Hematopoietic multipotent progenitor cell treated with erythropoietin and hydrocortisone succinate and interleukin-3 and kit ligand, for 17 days (in vitro differentiated cells): ENCODE measurements around the gene SIRT5.
A peak's percentile ranks its signal among the peaks of the same experiment; 100 is the strongest.

ENCODE experiments used
- DNase-seq: peaks from one replicate; pipeline ENCODE4 v3.0.0-alpha.2; 2015; ENCODE audit warnings: low spot score

SIRT5 gene

GRCh38 chr6:13553646-13554045 is 20.8 kb upstream of the SIRT5 start:
- DNase-seq, result no peak

DNA sequence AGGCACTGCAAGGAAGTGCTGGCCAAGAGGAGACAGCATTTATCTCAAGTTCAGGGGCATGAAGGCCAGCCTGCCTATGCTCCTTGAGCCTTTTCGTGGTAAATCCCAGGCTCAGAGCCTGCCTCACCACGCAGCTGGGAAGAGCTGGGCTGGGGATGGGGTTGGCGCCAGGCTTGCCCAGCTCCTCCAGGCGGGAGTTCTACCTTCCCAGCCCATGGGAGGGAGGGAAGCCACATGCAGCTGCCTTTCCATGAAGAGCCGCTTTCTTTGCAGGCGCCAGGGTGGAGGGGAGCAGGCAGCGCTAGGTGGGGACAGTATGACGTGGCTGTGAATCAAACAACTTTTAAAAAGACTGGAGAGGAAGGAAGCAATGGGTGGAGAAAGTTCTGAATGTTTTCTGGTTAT is 19.5 kb upstream of the SIRT5 start:
- no peak for DNase-seq

DNA sequence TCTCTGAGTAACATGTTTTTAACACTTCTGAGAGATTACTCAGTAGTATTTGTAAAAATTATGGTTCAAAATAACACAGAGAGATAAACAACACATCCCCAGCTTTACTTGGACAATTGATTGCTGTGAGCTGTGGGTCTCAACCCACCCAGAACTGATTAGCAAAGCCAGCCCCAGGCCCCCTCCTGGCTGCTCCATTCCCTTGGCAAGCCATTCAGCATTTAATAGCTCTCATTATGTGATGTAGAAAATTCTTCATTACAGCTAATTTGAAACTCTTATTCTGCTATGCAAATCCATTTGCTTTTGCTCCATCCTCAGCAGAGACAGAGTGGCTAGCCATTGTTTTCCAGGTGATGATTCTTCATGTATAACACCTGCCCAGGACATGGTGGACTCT is 16.6 kb upstream of the SIRT5 start:
- DNase-seq, result no peak

DNA sequence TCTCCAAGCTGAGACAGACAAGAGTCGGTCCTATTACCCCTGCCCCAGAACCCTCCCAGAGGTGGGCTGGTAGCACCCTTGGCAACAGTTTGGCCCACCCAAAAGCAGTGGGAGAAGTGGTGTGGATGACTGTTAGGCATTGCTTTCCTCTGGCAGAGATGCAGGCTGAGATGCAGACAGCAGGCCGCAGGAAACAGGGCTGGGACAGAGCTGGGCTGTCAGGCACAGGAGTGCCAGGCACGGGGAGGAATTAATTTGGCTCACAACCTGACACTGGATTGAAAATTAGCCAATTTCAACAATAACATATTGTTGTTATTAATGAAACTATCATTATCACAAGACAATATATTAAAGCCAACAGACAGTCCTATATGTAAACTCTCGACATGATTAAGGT is 15.7 kb upstream of the SIRT5 start:
- no peak for DNase-seq

- DNase-seq, result no peak
These were observed 15.2 kb upstream of the SIRT5 start for GRCh38 chr6:13559251-13559650.

DNA sequence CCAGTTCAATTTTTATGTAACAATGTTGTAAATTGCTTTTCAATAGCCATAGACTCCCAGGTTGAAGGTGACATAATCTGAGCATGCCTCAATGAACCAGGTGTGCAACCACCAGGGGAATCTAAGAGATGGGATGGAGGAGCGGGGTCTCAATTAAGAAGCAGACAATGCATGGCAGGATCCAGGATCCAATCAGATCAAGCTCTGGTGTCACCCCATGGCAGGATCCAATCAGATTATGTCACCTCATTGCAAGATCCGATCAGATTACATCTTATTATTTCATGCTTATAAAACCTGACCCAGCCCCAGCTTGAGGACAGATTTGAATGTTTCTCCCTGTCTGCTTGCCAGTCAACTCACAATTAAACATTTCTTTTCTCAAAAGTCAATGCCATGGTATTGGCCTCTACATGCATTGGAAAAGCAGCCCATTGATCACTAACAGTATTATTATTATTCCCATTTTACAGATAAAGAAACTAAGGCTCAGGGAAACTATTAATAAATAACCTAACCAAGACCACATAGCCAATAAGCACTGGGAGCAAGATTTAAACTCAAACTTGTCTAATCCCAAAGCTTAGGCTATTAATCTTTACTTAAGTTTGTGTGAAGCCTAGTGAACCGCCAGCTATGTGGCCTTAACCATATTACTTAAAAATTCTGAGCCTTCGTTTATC is 14.3 kb upstream of the SIRT5 start:
- DNase-seq, result no peak

- DNase-seq, result no peak
These were observed 13.8 kb upstream of the SIRT5 start for GRCh38 chr6:13560651-13561044.

GRCh38 chr6:13561624-13562267 is 12.7 kb upstream of the SIRT5 start:
- no peak for DNase-seq

DNA sequence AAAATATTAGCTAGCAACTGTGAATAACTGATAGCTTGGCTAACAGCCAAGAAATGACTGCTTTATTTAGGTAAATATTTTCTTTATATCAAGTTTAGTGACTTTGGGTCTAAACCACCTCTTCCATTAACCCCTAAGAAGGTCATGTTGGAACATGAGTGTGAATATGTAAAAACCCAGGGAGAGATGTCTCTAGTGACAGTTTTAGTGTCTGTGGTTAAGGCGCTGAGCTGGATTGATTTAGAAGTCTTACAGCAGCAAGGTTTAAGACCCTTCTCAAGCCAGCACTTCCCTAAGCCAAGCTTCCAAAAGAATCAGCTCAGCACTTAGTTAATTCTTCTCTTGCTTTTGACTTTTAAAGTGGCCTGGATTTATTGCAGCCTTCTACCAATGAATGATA is 11.4 kb upstream of the SIRT5 start:
- DNase-seq, result no peak

GRCh38 chr6:13565921-13566320 is 8.5 kb upstream of the SIRT5 start:
- no peak for DNase-seq

- DNase-seq, result no peak
These were observed 7.9 kb upstream of the SIRT5 start for GRCh38 chr6:13566500-13566899.

GRCh38 chr6:13568970-13569369 is 5.4 kb upstream of the SIRT5 start:
- DNase-seq, result no peak

DNA sequence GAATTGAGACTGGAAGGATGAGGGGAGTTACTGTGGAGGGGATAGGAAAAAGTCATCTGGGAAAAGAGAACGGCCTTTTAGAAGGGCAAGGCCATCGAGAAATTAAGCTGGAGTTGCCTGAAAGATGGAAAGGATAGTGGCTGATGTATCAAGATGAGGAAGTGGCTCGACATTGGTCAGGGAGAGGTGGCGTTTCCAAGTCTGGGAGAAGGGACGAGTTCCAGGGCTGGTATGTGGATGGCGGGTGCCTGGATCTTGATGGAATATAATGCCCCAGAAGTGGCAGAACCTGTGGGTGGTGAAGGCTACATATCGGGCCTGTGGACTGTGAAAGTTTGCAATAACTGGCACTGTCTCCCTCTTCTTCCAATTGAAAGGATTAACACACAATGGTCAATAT is 2.2 kb upstream of the SIRT5 start:
- DNase-seq, result no peak

- DNase-seq, result no peak
These were observed 1.3 kb upstream of the SIRT5 start for GRCh38 chr6:13572951-13573654.

DNA sequence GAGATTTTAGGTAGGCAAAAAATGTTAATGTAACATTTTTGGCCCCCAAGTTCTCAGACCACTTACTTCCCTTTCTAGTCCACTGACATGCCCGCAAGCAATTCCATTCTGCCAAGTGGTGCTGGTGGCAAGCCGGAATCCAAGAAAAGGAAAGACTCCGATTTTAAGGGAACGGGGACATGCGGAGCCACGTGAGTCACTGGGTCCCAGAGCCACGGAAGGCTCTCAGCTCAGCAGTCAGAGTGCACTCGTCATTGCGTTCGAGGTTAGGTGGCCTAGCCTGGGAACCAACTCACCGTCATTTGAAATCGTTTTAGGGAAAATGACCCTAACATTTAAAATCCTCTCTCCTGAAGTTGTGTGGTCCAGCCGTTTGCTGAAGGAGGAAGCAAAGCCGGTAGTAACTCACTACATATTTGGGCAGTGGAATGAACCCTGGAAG is 711 bp upstream of the SIRT5 start:
- peak; percentile 42 for DNase-seq

GRCh38 chr6:13574149-13574570 is 241 bp upstream of the SIRT5 start:
- DNase-seq, result peak; percentile 90

- no peak for DNase-seq
These were observed 975 bp downstream of the SIRT5 start for GRCh38 chr6:13575377-13575775.

DNA sequence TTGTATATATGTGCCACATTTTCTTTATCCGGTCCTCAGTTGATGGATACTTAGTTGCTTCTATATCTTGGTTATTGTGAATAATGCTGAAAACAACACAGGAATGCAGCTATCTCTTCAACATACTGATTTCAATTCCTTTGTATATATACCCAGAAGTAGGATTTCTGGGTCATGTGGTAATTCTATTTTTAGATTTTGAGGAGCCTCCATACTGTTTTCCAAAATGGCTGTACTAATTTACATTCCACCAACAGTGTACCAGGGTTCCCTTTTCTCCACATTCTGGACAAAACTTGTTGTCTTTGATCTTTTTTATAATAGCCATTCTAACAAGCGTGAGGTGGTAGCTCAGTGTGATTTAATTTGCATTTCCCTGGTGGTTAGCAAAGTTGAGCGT is 1.6 kb downstream of the SIRT5 start:
- no peak for DNase-seq

DNA sequence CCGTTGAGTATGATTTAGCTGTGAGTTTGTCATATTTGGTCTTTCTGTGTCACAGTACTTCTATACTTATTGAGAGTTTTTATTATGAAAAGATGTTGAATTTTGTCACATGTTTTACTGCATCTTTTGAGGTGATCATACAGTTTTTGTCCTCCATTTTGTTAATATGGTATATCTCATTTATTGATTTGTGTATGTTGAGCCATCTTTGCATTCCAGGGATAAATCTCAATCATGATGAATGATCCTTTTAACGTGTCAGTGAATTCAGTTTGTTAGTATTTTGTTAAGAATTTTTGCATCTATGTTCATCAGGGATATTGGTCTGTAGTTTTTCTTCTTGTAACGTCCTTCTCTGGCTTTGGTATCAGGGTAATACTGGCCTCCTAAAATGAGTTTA is 3.5 kb downstream of the SIRT5 start:
- no peak for DNase-seq

DNA sequence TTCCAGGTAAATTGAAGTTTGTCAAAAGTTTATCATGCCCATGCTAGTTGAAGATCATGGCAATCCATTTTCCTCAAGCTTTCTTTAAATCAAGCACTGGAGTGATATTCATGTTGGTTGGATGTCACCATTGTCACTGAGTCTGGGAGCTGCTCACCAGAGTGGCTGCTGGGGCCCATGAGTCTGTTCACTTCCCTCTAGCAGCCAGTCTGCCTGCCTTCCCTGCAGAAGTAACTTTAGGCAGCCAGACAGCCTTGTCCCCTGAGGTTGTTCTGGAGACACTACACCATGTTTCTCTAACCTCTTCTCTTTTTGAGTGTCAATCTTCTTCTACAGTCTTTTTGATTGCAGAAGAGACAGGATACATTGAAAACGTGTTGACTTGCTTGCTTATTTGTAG is 5.5 kb downstream of the SIRT5 start:
- no peak for DNase-seq

DNA sequence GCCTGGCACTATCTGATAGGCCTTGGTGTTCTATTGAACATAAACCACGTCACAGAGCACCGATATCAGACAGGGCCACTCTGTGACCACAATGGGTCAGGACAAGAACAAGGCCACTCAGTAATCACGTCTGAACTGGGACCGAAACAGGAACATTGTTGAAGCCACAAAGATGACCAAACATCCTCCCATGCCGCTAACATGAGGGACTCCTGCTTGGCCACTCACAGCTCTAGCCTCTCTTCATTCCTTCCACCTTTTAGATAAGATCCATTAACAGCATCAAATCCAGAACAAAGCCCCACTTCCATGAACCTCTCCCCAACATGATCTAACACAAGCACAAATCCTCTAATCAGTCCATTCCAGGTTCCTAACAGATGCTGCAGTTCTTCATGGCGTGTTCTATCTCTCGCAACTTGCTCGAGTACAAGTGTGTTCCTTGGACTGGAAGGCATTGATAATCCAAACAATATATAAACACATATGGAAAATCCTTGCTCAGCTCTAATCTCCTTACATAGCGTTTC is 7.4 kb downstream of the SIRT5 start:
- DNase-seq, result no peak

DNA sequence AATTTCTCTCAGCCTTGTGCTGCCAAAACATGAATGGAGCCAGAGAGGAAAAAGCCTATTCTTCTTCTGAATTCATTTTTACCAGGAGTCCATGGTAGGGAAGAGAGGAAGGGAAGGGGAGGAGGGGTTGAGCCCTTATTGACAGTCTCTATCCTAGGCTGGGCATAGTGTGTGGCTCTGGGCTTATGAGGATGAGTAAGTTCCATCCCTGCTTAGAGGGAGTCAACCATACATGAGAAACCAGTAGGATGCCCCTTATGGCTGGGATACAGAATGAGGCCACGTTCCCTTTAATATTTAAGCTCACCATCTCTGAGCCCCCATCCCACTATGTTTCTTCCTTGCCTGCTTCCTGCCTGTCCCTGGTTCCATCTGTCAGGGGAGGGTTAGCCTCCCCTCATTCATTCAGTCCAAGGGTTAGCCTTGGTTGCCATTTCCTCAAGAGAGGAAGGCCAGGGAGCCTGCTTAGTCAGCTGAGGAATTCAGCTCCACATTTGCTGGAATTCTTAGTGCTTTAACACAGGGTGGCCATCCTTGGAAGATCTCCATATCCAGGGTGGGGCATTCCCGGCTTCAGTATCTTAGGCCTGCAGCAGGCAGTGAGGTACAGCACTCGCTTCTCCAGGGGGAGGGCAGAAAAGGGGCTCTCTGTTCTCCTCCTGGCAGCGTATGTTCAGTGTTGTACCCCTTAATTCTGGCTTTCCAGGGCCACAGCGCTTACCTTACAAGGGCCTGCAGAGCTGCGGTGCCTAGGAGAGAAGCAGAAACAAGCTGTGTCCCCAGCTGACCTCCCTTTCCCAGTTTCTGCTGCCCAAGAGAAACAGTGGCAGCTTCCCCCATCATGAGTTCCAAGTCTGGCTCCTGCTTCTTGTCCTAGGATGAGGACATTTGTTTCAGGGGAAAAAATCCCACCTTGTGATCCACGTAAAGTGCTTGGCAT is 12.5 kb downstream of the SIRT5 start:
- DNase-seq, result no peak
